T1000 (cell line): Measurements from ENCODE around the gene NTNG2.

ENCODE experiments used
- DNase-seq: peaks from one replicate; lab custom pipeline; 2025; ENCODE audit warnings: mixed read lengths; lab: John Stamatoyannopoulos, UW

Gene NTNG2

DNA sequence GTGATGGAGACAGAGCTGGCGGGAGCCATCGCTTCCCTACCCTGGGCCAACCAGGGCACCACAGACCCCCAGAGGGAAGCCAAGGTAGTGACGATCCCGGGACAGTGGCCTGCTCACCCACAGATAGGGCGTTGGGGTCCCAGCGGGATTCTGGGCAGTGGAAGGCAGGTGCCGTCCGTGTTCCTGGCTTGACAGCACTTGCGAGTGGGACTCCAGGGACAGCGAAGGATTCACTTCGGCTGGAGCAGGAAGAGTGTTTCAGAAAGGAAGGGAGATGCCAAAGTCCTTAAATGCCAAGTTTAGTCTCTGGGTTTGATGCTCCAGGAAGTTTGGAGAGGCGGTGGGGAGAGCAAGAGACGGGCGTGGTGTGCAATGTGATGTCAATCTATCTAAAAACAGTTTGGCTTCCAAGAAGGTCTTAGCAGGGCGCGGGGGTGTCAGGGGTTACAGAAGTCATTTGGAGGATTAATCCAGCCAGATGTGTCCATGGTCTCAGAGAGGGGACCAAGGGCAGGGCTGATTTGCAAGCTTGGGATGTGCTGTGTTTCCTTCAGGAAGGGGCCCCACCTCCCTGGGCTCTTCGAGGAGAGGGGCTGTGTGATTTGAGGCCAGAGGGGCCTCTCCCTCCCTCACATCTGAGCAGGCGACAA is 74.9 kb downstream of the NTNG2 start:
- no peak for DNase-seq

GRCh38 chr9:132237481-132237880 is 75.6 kb downstream of the NTNG2 start:
- no peak for DNase-seq

DNA sequence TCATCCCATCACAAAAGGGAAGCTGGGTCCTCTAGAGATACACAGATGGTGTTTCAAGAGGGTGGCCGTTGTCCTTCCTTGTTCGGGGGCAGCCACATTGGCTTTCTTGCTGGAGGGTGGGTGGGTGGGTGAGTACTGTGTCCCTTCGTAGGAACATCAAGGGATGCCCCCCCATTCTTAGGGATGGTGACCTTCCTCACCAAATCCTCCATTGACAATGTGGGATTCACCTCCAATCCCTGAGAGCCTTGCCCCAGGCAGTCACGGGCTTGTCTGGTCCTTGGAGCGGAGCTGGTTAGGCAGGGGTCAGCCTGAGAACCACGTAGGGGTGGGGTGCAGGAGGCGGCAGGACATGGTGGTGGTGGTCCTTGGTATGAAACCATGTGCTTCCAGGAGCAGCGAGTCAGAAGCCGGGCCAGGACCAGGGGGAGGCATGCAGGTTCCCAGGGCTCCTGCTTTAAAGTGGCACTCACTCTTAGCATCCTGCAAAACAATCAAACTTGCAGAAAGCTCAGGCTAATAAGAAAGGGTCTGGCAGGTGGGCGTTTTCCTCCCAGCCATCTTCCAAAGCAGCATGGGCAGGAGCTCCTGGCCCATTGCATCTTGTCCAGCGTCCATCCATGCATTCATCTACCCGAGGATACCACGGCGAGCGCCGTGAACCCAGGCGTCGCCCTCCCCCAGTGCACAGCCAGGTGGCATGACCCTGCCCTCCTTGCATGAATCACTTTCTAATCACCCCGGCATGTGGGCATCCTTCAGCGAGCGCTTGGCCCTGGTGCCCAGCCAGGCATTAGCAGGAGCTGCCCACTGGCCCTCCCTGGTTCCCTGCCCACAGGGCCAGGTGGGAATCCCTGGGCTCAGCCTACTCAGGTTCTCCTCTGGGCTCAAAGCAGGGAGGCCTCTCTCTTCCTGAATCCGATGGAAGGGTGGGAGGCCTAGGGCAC is 76.4 kb downstream of the NTNG2 start:
- no peak for DNase-seq

DNA sequence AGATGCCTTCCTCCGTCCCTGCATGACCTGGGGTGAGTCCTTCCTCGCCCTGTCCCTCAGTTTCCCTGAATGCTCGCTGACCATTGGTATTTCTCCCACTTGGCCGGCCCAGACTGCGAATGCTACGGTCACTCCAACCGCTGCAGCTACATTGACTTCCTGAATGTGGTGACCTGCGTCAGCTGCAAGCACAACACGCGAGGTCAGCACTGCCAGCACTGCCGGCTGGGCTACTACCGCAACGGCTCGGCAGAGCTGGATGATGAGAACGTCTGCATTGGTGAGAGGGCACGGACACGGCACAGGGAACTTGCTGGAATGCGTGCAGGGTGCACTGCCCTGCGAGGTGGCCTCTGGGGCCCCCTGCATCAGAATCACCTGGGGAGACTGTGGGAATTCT is 77.1 kb downstream of the NTNG2 start:
- DNase-seq, result no peak

DNA sequence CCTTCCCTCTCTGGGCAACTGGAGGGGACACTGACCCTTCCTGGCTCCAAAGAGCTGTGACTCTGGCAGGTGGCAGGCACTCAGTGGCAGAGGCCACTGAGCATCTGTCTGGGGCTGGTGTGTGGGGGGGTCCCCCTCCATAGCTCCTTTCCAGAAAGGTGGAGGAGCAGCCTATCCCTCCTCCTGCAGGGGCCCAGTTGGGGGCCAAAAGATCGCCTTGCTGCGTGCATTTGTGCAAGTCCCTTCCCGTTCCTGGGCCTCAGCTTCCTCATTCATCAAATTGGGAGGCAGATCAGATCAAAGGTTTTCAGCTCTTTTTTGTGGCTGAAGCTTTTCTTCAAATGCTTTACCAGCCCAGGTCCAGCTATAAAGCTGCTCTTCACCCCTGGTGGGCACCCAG is 77.7 kb downstream of the NTNG2 start:
- DNase-seq, result no peak

DNA sequence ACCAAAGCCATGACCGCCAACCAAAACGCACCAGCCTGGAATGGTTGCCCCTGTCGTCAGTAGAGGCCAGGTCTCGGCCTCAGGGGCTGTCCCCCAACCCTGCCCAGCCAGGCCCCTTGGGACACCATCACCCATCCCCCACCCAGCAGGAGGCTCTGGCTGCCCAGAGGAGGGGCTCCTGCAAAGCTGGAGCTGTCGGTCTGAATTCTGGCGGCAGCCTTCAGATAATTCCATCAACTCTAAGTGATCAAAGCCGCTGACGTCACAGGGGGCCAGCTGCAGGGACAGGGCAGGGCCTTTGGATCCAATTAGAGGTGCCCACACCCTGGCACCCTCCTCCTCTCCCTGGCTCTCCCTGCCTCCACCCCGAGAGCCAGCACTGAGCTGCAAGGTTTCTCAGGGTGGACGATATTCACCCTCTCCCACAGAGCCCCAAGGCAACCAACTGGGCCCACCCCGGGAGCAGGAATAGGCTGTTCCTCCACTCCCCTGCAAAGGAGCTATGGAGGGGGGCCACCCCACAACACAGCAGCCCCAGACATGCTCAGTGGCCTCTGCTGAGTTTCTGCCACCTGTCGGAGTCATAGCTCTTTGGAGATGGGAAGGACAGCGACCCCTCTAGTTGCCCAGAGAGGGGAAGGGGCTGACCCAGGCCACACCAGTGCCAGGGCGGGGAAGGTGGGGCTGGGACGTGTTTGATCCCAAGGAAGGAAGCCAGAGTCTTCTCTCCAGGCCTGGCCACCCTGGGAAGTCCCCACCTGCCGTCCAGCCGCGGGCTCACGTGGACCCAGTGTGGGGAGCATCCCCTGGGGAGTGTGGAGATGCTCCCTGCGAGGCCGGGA is 78.4 kb downstream of the NTNG2 start:
- no peak for DNase-seq

- DNase-seq, result peak; percentile 74
Measured at GRCh38 chr9:132240841-132241482, 79.1 kb downstream of the NTNG2 start.

GRCh38 chr9:132241483-132241839 is 79.6 kb downstream of the NTNG2 start:
- no peak for DNase-seq

DNA sequence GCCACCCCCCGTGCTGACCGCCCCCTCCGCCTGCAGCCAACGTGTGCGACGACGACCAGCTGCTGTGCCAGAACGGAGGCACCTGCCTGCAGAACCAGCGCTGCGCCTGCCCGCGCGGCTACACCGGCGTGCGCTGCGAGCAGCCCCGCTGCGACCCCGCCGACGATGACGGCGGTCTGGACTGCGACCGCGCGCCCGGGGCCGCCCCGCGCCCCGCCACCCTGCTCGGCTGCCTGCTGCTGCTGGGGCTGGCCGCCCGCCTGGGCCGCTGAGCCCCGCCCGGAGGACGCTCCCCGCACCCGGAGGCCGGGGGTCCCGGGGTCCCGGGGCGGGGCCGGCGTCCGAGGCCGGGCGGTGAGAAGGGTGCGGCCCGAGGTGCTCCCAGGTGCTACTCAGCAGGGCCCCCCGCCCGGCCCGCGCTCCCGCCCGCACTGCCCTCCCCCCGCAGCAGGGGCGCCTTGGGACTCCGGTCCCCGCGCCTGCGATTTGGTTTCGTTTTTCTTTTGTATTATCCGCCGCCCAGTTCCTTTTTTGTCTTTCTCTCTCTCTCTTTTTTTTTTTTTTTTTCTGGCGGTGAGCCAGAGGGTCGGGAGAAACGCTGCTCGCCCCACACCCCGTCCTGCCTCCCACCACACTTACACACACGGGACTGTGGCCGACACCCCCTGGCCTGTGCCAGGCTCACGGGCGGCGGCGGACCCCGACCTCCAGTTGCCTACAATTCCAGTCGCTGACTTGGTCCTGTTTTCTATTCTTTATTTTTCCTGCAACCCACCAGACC is 80.2 kb downstream of the NTNG2 start:
- DNase-seq, result no peak

DNA sequence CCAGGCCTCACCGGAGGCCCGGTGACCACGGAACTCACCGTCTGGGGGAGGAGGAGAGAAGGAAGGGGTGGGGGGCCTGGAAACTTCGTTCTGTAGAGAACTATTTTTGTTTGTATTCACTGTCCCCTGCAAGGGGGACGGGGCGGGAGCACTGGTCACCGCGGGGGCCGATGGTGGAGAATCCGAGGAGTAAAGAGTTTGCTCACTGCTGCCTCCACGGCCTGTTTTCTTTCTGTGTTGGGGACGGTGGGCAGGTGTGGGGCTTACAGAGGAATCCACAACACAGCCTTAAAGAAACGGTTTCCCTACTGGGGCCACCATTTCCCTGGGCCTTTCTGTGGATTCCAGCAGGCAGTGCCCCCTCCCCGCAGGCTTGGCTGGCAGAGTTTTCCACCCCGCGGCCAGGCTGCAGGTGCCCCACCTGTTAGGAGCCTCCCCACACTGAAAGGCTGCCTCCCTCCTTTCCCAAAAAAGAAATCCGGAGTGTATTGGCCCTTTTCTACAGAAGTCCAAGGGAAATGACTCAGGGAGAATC is 80.8 kb downstream of the NTNG2 start:
- DNase-seq, result no peak

GRCh38 chr9:132243156-132244074 is 81.6 kb downstream of the NTNG2 start:
- no peak for DNase-seq

DNA sequence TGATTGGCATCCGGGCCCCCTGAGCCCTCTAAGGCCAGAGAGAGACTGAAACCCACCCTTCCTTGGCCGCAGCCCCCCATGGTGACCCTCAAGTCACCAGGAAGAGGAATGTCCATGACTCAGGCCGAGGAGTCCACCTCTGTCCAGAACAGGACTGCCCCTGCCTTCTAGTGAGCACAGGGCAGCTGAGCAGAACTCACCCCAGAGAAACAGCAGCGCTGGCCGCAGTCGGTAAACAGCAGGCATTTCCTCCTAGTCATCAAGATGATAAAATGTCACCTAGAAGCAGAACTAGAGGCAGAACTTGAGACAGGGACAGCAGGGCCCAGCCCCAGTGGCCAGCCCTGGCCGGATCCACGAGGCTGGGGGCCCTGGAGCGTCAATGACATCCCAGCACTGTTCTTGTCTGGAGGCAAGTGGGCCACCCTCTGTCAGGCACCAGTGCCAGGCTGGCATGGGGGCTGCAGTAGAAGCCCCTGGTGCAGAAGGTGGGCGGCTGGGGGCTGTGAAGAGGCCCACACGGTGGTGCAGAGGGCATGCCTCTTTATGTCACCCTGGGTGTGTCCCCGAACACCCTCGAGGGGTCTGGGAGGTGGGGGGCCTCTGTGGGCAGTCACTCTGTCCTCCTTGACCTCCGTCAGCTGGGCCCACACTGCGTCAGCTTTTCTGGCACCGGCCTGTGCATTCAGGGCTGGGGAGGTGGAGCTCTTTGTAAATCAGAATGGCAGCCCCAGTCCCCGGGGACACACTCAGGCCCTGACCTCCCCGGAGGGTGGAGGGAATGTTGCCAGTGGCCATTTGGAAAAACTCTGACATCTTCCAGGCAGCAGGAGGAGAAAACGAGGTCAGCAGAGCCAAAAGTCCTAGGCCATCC is 83.0 kb downstream of the NTNG2 start:
- DNase-seq, result no peak

GRCh38 chr9:132245465-132245864 is 83.6 kb downstream of the NTNG2 start:
- no peak for DNase-seq

- DNase-seq, result no peak
Measured at GRCh38 chr9:132247942-132248341, 86.1 kb downstream of the NTNG2 start.

DNA sequence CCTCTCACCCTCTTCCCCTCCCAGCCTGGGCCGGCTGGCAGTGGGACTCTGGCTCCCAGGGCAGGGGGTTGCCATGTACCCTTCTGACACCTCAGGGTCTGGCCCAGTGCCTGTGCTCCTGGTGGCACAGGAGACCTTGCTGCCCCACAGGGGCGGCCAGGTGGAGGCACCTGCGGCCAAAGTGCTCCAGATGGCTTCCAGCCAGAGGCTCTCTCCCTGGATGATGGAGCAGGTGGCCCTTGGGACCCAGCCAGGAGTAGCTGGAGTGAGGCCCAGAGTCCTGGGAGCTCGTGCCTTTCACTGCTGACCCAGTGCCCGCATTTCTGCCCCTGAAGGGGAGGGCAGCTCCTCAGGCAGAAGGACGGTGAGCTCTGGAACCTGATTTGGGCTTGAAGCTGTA is 87.3 kb downstream of the NTNG2 start:
- DNase-seq, result no peak

DNA sequence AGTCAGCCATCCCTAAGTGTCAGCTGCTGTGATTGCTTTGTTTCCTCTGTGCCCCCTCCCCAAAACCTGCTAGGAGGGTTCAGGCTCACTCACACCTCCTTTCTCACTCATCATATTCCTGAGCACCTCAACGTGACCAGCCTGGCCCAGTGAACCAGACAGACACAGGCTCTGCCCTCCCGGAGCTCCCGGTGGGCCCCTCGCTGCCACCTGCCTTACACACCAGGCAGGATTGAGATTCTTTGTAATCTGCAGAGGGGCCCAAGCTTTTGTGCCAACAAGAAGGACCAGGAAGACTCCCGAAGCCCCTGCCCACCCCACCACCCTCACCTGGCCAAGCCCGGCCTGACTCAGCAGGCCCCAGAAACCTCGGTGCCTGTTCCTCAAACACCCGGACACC is 87.8 kb downstream of the NTNG2 start:
- no peak for DNase-seq

DNA sequence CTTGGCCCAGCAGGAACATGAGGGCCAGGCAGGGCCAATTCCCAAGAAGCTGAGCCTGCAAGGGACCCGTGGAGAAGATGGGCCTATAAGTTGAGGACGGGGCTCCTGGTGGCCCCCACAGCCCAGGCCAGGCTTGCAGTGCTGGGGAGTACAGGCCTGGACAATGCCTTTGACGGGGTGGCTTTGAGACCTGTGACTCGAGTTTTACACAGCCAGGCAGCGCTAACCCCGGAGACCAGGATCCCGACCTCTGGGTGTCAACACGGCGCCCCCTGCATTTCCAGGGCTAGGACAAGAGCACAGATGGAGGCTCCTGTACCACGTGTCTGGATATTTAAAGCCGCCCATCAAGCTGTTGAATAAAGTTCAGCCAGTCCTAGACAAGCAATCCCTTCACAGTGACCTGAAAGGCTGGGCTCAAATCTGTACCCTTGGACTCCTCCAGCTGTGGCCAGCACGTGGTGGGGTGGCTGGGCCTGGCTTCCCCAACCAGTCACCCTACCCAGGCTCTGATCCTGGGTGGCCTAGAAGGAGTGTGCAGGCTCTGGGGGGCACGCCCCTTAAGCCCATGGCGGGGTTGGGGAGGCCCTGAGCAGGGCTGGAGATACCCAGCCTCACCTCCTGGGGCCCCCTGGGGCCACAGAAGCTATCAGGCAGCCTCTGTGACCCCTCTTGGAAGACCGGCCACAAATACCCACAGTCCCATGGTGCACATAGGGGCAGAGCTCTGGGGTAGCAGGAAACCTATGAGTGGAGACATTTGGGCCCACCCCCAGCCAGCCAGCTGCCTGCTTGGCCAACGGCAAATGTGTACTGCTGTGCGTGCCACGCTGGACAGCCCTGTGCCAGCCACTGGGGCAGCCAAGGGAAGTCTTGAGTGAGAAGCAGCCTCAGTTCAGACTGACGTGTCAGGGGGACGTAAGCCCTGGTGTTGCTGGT is 88.7 kb downstream of the NTNG2 start:
- no peak for DNase-seq

GRCh38 chr9:132260846-132261245 is 99.0 kb downstream of the NTNG2 start:
- no peak for DNase-seq
